ENCODE measurements around the gene OR4D2.

GRCh38 chr17:58191241-58191896, 24.6 kb downstream of the OR4D2 start:
- TF ChIP-seq CEBPB (IDR thresholded peaks at IDR 0.05; ENCODE audit: low read depth, low read length) (no peak), POLR2A (IDR thresholded peaks at IDR 0.05; ENCODE audit: low read depth, low read length) (no peak), CTCF (conservative IDR thresholded peaks at IDR 0.05; ENCODE audit: low read depth, low read length) (no peak), RCOR1 (IDR thresholded peaks at IDR 0.05; ENCODE audit: insufficient replicate concordance, low read length) (no peak), SMC3 (IDR thresholded peaks at IDR 0.05; ENCODE audit: low read depth, low read length) (no peak), MAFK (IDR thresholded peaks at IDR 0.05; ENCODE audit: low read depth, low read length) (no peak), CHD1 (IDR thresholded peaks at IDR 0.05; ENCODE audit: low read depth, low read length) (no peak), BHLHE40 (IDR thresholded peaks at IDR 0.05; ENCODE audit: low read depth, low read length) (no peak)

Measured in IMR-90 (cell line).